KOPT-K1 (cell line): Measurements from ENCODE around the gene CERS4.
"Not testable (repeated sequence)": the region's sequence is repeated elsewhere in the genome, so short reads cannot be mapped to it uniquely, and the experiment has no call there.

Experiments used
- H3K27ac ChIP-seq: fragments of 200-600 bp; sonication (generic); 2 replicates; pipeline ENCODE4 v1.5.1; 2016; ENCODE audit warnings: antibody characterized with exemption, mild to moderate bottlenecking, low read depth, low read length; ENCODE audit not compliant: poor library complexity, severe bottlenecking
- H3K36me3 ChIP-seq: fragments of 200-600 bp; sonication (generic); 2 replicates; pipeline ENCODE4 v1.5.1; 2017; ENCODE audit warnings: antibody characterized with exemption, mild to moderate bottlenecking, low read length, moderate library complexity; ENCODE audit not compliant: insufficient read depth
- H3K9me3 ChIP-seq: fragments of 200-600 bp; sonication (generic); 2 replicates; pipeline ENCODE4 v1.5.1; 2017; ENCODE audit warnings: antibody characterized with exemption, low read length, mild to moderate bottlenecking; ENCODE audit not compliant: insufficient read depth, poor library complexity, severe bottlenecking

CERS4 gene

GRCh38 chr19:8221161-8221560, 12.0 kb downstream of the CERS4 start:
- Histone ChIP-seq H3K9me3 (no peaks in the 10 kb centered on the region), H3K27ac (no peak overlapping the region), H3K36me3 (no peaks in the 10 kb centered on the region)

DNA sequence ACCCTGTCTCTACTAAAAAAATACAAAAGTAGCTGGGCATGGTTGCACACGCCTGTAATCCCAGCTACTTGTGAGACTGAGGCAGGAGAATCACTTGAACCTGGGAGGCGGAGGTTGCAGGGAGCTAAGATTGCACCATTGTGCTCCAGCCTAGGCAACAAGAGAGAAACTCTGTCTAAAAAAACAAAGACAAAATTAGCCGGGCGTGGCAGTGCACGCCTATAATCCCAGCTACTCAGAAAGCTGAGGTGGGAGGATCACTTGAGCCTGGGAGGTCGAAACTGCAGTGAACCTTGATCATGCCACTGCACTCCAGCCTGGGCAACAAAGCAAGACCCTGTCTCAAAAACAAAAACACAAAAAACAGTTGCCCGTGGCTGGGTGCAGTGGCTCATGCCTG, 14.3 kb downstream of the CERS4 start:
- not testable (repeated sequence) for H3K9me3 ChIP-seq, H3K27ac ChIP-seq

DNA sequence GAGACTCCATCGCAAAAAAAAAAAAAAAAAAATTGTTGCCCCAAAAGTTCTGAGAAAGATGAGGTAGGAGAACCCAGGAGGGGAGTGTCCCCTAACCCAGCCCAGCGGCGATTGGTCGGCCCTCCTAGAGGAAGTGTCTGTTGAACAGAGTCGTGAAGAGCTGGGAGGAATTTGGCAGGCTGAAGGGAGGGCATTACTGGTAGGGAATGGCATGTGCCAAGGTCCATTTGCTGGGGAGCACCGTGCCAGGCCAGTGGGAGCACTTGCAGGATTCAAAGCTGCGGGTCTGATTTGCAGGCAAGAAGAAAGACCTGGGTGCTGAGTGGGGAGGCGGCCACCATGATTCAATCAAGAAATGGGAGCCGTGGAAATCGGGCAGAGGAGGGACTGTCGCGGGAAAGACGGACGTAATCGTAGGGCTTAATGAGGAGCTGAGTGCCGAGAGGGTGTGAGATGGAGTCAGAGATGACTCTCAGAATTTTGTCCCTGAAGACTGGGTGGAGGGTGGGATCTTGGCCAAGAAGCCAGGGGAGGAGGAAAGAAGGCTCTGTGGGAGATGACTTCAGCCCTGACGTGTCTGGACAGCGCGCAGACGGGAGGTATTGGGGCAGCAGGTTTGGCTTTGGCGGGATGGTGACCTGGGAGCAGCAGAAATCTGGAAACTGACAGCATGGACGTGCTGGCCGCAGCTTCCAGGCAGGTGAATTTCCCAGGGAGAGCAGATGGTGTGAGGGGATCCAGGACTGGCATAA, 15.4 kb downstream of the CERS4 start:
- no peaks in the 10 kb centered on the region for H3K36me3 ChIP-seq
- no peaks in the 10 kb centered on the region for H3K9me3 ChIP-seq
- no peak overlapping the region for H3K27ac ChIP-seq

More for the DNA sequence above, 14.3 kb downstream of the CERS4 start:
- H3K36me3 ChIP-seq, result not testable (repeated sequence)

GRCh38 chr19:8231073-8231604, 22.0 kb downstream of the CERS4 start:
- no peaks in the 10 kb centered on the region for H3K36me3 ChIP-seq
- no peak overlapping the region for H3K27ac ChIP-seq
- H3K9me3 ChIP-seq, result peaks cover 10% of the 10 kb centered on the region

DNA sequence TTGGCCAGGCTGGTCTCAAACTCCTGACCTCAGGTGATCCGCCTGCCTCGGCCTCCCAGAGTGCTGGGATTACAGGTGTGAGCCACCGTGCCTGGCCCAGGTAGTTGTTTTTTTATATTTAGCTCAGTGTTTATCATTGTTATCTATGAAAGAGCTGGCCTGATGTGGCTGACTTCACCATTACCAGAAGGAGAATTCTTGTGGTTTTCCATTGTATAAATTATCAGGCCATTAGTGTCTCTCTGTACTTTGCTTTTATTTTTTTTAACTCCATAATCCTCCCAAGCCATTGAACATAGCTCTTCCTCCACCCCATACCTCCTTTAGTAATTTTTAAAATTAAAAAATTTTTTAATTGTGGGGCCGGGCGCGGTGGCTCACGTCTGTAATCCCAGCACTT, 24.2 kb downstream of the CERS4 start:
- H3K27ac ChIP-seq, result no peak overlapping the region
- peaks cover 10% of the 10 kb centered on the region for H3K9me3 ChIP-seq

DNA sequence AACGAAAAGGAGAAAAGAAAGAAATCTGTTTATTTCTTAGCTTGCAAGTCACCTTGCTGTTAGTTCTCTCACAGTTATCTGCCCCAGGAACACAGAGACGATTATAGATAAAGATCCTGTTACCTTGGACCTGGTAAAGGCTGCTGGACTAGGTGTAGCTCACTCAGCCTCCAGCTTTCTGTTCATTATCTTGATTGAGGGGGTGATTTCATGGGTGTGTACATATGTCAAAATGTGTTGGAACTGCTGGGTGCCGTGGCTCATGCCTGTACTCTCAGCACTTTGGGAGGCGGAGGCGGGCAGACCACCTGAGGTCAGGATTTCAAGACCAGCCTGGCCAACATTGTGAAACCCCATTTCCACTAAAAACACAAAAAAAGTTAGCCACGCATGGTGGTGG, 27.9 kb downstream of the CERS4 start:
- Histone ChIP-seq H3K27ac (no peak overlapping the region), H3K9me3 (peaks cover 7% of the 10 kb centered on the region), H3K36me3 (no peaks in the 10 kb centered on the region)

More for the DNA sequence above, 24.2 kb downstream of the CERS4 start:
- no peaks in the 10 kb centered on the region for H3K36me3 ChIP-seq

- Histone ChIP-seq H3K27ac (no peak overlapping the region), H3K9me3 (peaks cover 12% of the 10 kb centered on the region), H3K36me3 (no peaks in the 10 kb centered on the region)
Measured at GRCh38 chr19:8238251-8238650, 29.1 kb downstream of the CERS4 start.

GRCh38 chr19:8239528-8240273, 30.5 kb downstream of the CERS4 start:
- Histone ChIP-seq H3K27ac (no peak overlapping the region), H3K36me3 (no peaks in the 10 kb centered on the region), H3K9me3 (peaks cover 15% of the 10 kb centered on the region)

GRCh38 chr19:8240274-8241229, 31.4 kb downstream of the CERS4 start:
- no peaks in the 10 kb centered on the region for H3K36me3 ChIP-seq
- H3K27ac ChIP-seq, result no peak overlapping the region
- peaks cover 15% of the 10 kb centered on the region for H3K9me3 ChIP-seq

- H3K9me3 ChIP-seq, result peaks cover 15% of the 10 kb centered on the region
- no peaks in the 10 kb centered on the region for H3K36me3 ChIP-seq
- no peak overlapping the region for H3K27ac ChIP-seq
Measured at GRCh38 chr19:8241646-8242045, 32.5 kb downstream of the CERS4 start.

- Histone ChIP-seq H3K27ac (no peak overlapping the region), H3K9me3 (peaks cover 15% of the 10 kb centered on the region), H3K36me3 (no peaks in the 10 kb centered on the region)
Measured at GRCh38 chr19:8242211-8242821, 33.1 kb downstream of the CERS4 start.

- peaks cover 15% of the 10 kb centered on the region for H3K9me3 ChIP-seq
- no peak overlapping the region for H3K27ac ChIP-seq
- H3K36me3 ChIP-seq, result no peaks in the 10 kb centered on the region
Measured at GRCh38 chr19:8243146-8243545, 34.0 kb downstream of the CERS4 start.

- Histone ChIP-seq H3K27ac (no peak overlapping the region), H3K36me3 (no peaks in the 10 kb centered on the region), H3K9me3 (peaks cover 13% of the 10 kb centered on the region)
Measured at GRCh38 chr19:8244442-8244841, 35.3 kb downstream of the CERS4 start.
